ENCODE results near the gene ZNF226.

DNA sequence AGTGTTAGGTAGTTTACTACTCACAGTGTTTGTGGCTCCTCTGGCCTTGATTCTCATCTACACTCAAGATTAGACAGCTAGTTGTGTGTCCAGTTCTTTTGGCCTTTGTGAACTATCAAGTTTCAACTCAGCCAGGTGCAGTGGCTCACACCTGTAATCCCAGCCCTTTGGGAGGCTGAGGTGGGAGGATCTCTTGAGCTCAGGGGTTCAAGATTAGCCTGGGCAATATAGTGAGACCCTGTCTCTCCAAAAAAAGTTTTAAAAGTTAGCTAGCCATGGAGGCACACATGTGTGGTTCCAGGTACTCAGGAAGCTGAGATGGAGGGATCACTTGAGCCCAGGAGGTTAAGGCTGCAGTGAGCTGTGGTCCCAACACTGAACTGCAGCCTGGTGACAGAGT, 16.1 kb downstream of the ZNF226 start:
- TF ChIP-seq CTCF (IDR thresholded peaks at IDR 0.05 in 4 of 5, conservative IDR thresholded peaks at IDR 0.05 in 1 of 5) = no peak
- TF ChIP-seq POLR2A (IDR thresholded peaks at IDR 0.05) = no peak

Measured in gastrocnemius medialis (tissue), 4 donors.